ENCODE measurements around the gene KIAA0825. TPM values are rescaled to one million over a fixed set of nuclear protein-coding genes. Genes with fewer than 3 reads are reported as not detected.

Gene KIAA0825
- total and polyA plus RNA-seq, 2 of the 8 experiments (the other 6 are each of a cell fraction or from before 2014, with no cell fraction given): 0.60 to 1.0 TPM

DNA sequence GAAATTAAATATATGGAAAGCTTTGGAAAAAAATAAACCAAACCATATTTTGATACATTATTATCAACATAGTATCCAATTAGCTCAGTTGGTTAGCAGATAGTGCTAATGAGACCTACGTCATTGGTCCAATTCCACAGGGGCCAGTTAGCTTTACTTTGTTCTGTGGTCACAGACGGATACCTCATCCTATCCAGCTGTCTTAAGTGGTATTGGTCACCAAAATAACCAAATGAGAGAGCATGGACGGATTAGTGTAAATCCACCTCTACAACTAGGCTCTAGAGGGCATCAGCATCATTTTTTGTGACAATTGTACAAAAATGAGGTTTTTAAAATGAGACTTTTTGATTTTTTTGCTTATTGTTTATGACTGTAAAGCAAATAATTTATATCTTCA is 364.2 kb downstream of the KIAA0825 start:
- Histone ChIP-seq H2BK12ac (ENCODE audit: low read depth, low read length) (no peak overlapping the region), H4K20me1 (replicated peaks in 1 of 2; ENCODE audit: control insufficient read depth in 1 of 2, insufficient read depth in 2 of 2, low read length in 2 of 2) (peaks cover 0 to 4% of the 10 kb centered on the region in 2 experiments), H4K8ac (ENCODE audit: extremely low read depth, insufficient read depth, low read length) (no peak overlapping the region), H3K9me3 (ENCODE audit: insufficient read depth in 2 of 2, low read depth in 1 of 2, low read length in 1 of 2) (no peaks in the 10 kb centered on the region), H3K36me3 (ENCODE audit: control insufficient read depth in 2 of 4, insufficient read depth in 4 of 4, low read length in 3 of 4) (no peaks in the 10 kb centered on the region), H2AFZ (ENCODE audit: low read length) (no peak overlapping the region), H3K4me1 (replicated peaks in 1 of 4; ENCODE audit: control insufficient read depth in 3 of 4, insufficient read depth in 4 of 4, low read length in 3 of 4) (peaks cover 0 to 3% (median under 1%) of the 10 kb centered on the region in 4 experiments; a peak in 2 of 7 replicates), H2BK15ac (ENCODE audit: low read length) (no peak overlapping the region), H3K27ac (ENCODE audit: low read depth, low read length) (no peak overlapping the region), H3K56ac (replicated peaks; ENCODE audit: insufficient read length, low read depth, low read length) (no peak overlapping the region), H3K4me3 (ENCODE audit: extremely low read depth in 1 of 4, insufficient read depth in 2 of 4, low read depth in 3 of 4, low read length in 4 of 4) (no peak overlapping the region), H4K5ac (ENCODE audit: insufficient read length, low read depth, low read length) (no peak overlapping the region), H3K9ac (replicated peaks in 1 of 4; ENCODE audit: extremely low read depth in 1 of 4, low read depth in 3 of 4, low read length in 3 of 4) (no peak overlapping the region), H2AK5ac (ENCODE audit: low read depth, low read length) (no peak overlapping the region), H3K23ac (ENCODE audit: insufficient read length) (no peak overlapping the region), H3K79me1 (ENCODE audit: low read depth, low read length) (peaks cover 5% of the 10 kb centered on the region; the same call in 1 of the 2 replicates), H3K14ac (ENCODE audit: insufficient read length) (no peak overlapping the region), H2BK120ac (replicated peaks; ENCODE audit: low read depth, low read length) (no peak overlapping the region), H3K23me2 (ENCODE audit: low read depth, low read length) (no peaks in the 10 kb centered on the region), H3K79me2 (ENCODE audit: control insufficient read depth in 1 of 2, insufficient read depth in 2 of 2, low read length in 2 of 2) (peaks cover 0 to 50% of the 10 kb centered on the region in 2 experiments; a peak in 2 of 4 replicates), H3K4me2 (ENCODE audit: insufficient read depth in 1 of 2, low read depth in 2 of 2, low read length in 2 of 2) (no peak overlapping the region), H2BK20ac (ENCODE audit: low read length) (no peak overlapping the region), H4K91ac (replicated peaks; ENCODE audit: insufficient read length, low read length) (no peak overlapping the region), H3K27me3 (replicated peaks in 1 of 4; ENCODE audit: control insufficient read depth in 3 of 4, extremely low read depth in 1 of 4, insufficient read depth in 3 of 4, low read length in 3 of 4) (no peaks in the 10 kb centered on the region), H3K18ac (ENCODE audit: extremely low read depth, low read length) (no peak overlapping the region), H3K4ac (replicated peaks; ENCODE audit: insufficient read length, low read depth, low read length) (no peak overlapping the region), H2BK5ac (ENCODE audit: low read depth, low read length) (no peak overlapping the region)
- CTCF ChIA-PET (ENCODE audit: partially characterized antibody): interaction anchor here (0.8 to 1.7 kb wide), 6 partner anchors 9 to 55 kb away, joined by 3 to 9 read pairs (median 3); no protein-coding TSS in a partner anchor
- DNase-seq (ENCODE audit: low read depth in 1 of 2, low spot score in 2 of 2) (no peak), FAIRE-seq (no peak)
- POLR2A ChIA-PET (ENCODE audit: partially characterized antibody): interaction anchor here (1.5 kb wide), 1 partner anchor 11 kb away, joined by 7 read pairs; no protein-coding TSS in a partner anchor
- WGBS, 2 experiments (ENCODE audit: extremely low coverage in 1 of 2, insufficient coverage in 1 of 2, insufficient read length in 1 of 2, insufficient replicate concordance in 2 of 2, low coverage in 1 of 2, low lambda C conversion rate in 2 of 2, missing lambda C conversion rate in 1 of 2): 92% methylated on average over 3 of the region's 3 CpGs; no CpG with 5 or more reads in 1 of the 2 experiments
- TF ChIP-seq TBP (IDR thresholded peaks at IDR 0.05; ENCODE audit: low read depth, low read length) (no peak), CEBPB (IDR thresholded peaks at IDR 0.05; ENCODE audit: low read depth, low read length) (no peak), EZH2 (IDR thresholded peaks at IDR 0.05; ENCODE audit: low read depth, low read length, severe bottlenecking) (no peak), CHD2 (IDR thresholded peaks at IDR 0.05; ENCODE audit: low read length) (no peak), YY1 (IDR thresholded peaks at IDR 0.05; ENCODE audit: low read depth, low read length) (no peak), SP1 (IDR thresholded peaks at IDR 0.05; ENCODE audit: low read depth, low read length) (no peak), TCF12 (IDR thresholded peaks at IDR 0.05; ENCODE audit: low read depth, low read length) (no peak), RBBP5 (IDR thresholded peaks at IDR 0.05; ENCODE audit: borderline replicate concordance, low read depth, low read length) (no peak), BACH1 (IDR thresholded peaks at IDR 0.05; ENCODE audit: low read length) (no peak), SUZ12 (IDR thresholded peaks at IDR 0.05; ENCODE audit: low read length) (no peak), POLR2AphosphoS5 (IDR thresholded peaks at IDR 0.05; ENCODE audit: low read depth, low read length) (no peak), ASH2L (IDR thresholded peaks at IDR 0.05; ENCODE audit: low read length) (no peak)
- TF ChIP-seq, protein P1, sequence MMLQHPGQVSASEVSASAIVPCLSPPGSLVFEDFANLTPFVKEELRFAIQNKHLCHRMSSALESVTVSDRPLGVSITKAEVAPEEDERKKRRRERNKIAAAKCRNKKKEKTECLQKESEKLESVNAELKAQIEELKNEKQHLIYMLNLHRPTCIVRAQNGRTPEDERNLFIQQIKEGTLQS (IDR thresholded peaks at IDR 0.05; ENCODE audit: insufficient read depth, low read depth, low read length): no peak
- TF ChIP-seq, protein P2, sequence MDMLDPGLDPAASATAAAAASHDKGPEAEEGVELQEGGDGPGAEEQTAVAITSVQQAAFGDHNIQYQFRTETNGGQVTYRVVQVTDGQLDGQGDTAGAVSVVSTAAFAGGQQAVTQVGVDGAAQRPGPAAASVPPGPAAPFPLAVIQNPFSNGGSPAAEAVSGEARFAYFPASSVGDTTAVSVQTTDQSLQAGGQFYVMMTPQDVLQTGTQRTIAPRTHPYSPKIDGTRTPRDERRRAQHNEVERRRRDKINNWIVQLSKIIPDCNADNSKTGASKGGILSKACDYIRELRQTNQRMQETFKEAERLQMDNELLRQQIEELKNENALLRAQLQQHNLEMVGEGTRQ (IDR thresholded peaks at IDR 0.05; ENCODE audit: low read length): no peak
